PC-9 (cell line): Measurements from ENCODE around the gene ZFHX3. TPM values are rescaled to one million over a fixed set of nuclear protein-coding genes. Genes with fewer than 3 reads are reported as not detected.

Experiments used
- BruUV-seq: library from RNA; stranded (reverse); fragments of 400-500 nt; replicated peaks from 2 replicates; lab custom pipeline; 2021; lab: Mats Ljungman, UMichigan
- CTCF ChIA-PET: fragments of 300-600 bp; sonication (Branson Sonifier 250); formaldehyde crosslinking; loops from one replicate; lab custom pipeline; 2022; ENCODE audit warnings: antibody characterized with exemption; lab: Charles Lee
- POLR2A ChIA-PET: fragments of 300-600 bp; sonication (Branson Sonifier 250); formaldehyde crosslinking; loops from one replicate; lab custom pipeline; 2022; ENCODE audit warnings: antibody characterized with exemption; ENCODE audit not compliant: unreplicated experiment; lab: Charles Lee
- DNase-seq, 2 experiments: peaks; one replicate each; pipeline versions ENCODE4 v3.0.0 to v3.0.0-alpha.2; 2015 to 2022; ENCODE audit warnings: mixed read lengths in 1 of 2
- H2AFZ ChIP-seq: fragments of 200-600 bp; sonication (generic); 2 replicates; pipeline ENCODE4 v1.8.1; 2017; ENCODE audit warnings: antibody characterized with exemption
- H3F3A ChIP-seq: fragments of 200-600 bp; sonication (generic); 2 replicates; pipeline ENCODE4 v1.8.1; 2017; ENCODE audit warnings: antibody characterized with exemption, mild to moderate bottlenecking, low read depth; ENCODE audit not compliant: insufficient read depth
- H3K27ac ChIP-seq: fragments of 200-600 bp; sonication (generic); 2 replicates; pipeline ENCODE4 v1.6.1; 2016; ENCODE audit warnings: mixed run types
- H3K27me3 ChIP-seq: fragments of 200-600 bp; sonication (generic); 2 replicates; pipeline ENCODE4 v1.6.1; 2016; ENCODE audit warnings: low read depth, mixed run types; ENCODE audit not compliant: insufficient read depth
- H3K36me3 ChIP-seq: fragments of 200-600 bp; sonication (generic); 2 replicates; pipeline ENCODE4 v1.6.1; 2016; ENCODE audit warnings: low read depth, mixed run types
- H3K4me1 ChIP-seq: fragments of 200-600 bp; sonication (generic); replicated peaks from 2 replicates; pipeline ENCODE4 v1.6.1; 2016; ENCODE audit warnings: mixed run types; ENCODE audit not compliant: insufficient read depth
- H3K4me2 ChIP-seq: fragments of 200-600 bp; sonication (generic); 2 replicates; pipeline ENCODE4 v1.6.1; 2017; ENCODE audit warnings: mixed run types
- H3K4me3 ChIP-seq: fragments of 200-600 bp; sonication (generic); 2 replicates; pipeline ENCODE4 v1.6.1; 2016; ENCODE audit warnings: mixed run types
- H3K79me2 ChIP-seq: fragments of 200-600 bp; sonication (generic); 2 replicates; pipeline ENCODE4 v1.6.1; 2017; ENCODE audit warnings: low read depth, mixed run types
- H3K9me2 ChIP-seq: fragments of 200-600 bp; sonication (generic); 2 replicates; pipeline ENCODE4 v1.8.1; 2017; ENCODE audit warnings: mild to moderate bottlenecking; ENCODE audit not compliant: insufficient read depth
- H3K9me3 ChIP-seq: fragments of 200-600 bp; sonication (generic); 2 replicates; pipeline ENCODE4 v1.8.1; 2016; ENCODE audit warnings: low read depth; ENCODE audit not compliant: insufficient read depth
- H4K20me1 ChIP-seq: fragments of 200-600 bp; sonication (generic); 2 replicates; pipeline ENCODE4 v1.8.1; 2017; ENCODE audit not compliant: insufficient read depth
- CTCF ChIP-seq: fragments of 200-600 bp; sonication (generic); conservative IDR thresholded peaks from 2 replicates; pipeline ENCODE4 v1.6.1; 2017; ENCODE audit warnings: mixed run types, antibody characterized with exemption, mild to moderate bottlenecking, moderate library complexity
- EZH2 ChIP-seq: fragments of 200-600 bp; sonication (generic); IDR thresholded peaks from 2 replicates; pipeline ENCODE4 v1.8.0; 2017; ENCODE audit warnings: antibody characterized with exemption, low read depth
- intact Hi-C: fragments of 100-400 bp; cut with micrococcal nuclease; formaldehyde crosslinking; loops from one replicate; pipeline ENCODE4 v1.10.0; 2022; ENCODE audit not compliant: unreplicated experiment
- total RNA-seq: library from RNA; stranded (reverse); gene quantifications from 2 replicates; pipeline ENCODE4 v1.2.3, GENCODE V29; 2021

Gene ZFHX3
- total RNA-seq, 1 experiment from 2014 or later = 23.1 TPM

GRCh38 chr16:72934636-72935403, 113.1 kb downstream of the ZFHX3 start:
- Histone ChIP-seq H3K4me1 (peaks cover 1% of the 10 kb centered on the region; the same call in 1 of the 2 replicates), H3K36me3 (no peaks in the 10 kb centered on the region), H2AFZ (no peak overlapping the region), H3K4me2 (no peak overlapping the region), H4K20me1 (peaks cover 6% of the 10 kb centered on the region), H3F3A (peaks cover 5% of the 10 kb centered on the region; the same call in 1 of the 2 replicates), H3K27ac (no peak overlapping the region), H3K79me2 (peaks cover 52% of the 10 kb centered on the region), H3K4me3 (no peak overlapping the region), H3K9me3 (no peaks in the 10 kb centered on the region), H3K27me3 (no peaks in the 10 kb centered on the region), H3K9me2 (no peaks in the 10 kb centered on the region)
- no peak for DNase-seq
- intact Hi-C loops = no loop called here
- BruUV-seq = no TSS peak
- TF ChIP-seq EZH2 (no peak), CTCF (no peak)
- ChIA-PET CTCF (interaction anchor here (1.1 kb wide), 1 partner anchor 103 kb away, joined by 3 read pairs; no protein-coding TSS in a partner anchor), POLR2A (interaction anchor here (0.5 kb wide), 1 partner anchor 55 kb away, joined by 4 read pairs; no protein-coding TSS in a partner anchor)

- ChIA-PET CTCF (no interaction called here), POLR2A (no interaction called here)
- Histone ChIP-seq H3K79me2 (peaks cover 58% of the 10 kb centered on the region), H3K4me1 (peaks cover 19% of the 10 kb centered on the region), H3K27me3 (no peaks in the 10 kb centered on the region), H3F3A (peaks cover 18% of the 10 kb centered on the region; the same call in 1 of the 2 replicates), H4K20me1 (peaks cover 6% of the 10 kb centered on the region), H3K36me3 (no peaks in the 10 kb centered on the region), H3K4me2 (no peak overlapping the region), H2AFZ (no peak overlapping the region), H3K9me2 (no peaks in the 10 kb centered on the region), H3K27ac (no peak overlapping the region), H3K4me3 (no peak overlapping the region), H3K9me3 (no peaks in the 10 kb centered on the region)
- no TSS peak for BruUV-seq
- intact Hi-C loops = no loop called here
- TF ChIP-seq CTCF (no peak), EZH2 (no peak)
- no peak for DNase-seq
These were observed 115.1 kb downstream of the ZFHX3 start for GRCh38 chr16:72932677-72933335.

GRCh38 chr16:72932050-72932449, 115.9 kb downstream of the ZFHX3 start:
- Histone ChIP-seq H3F3A (peaks cover 18% of the 10 kb centered on the region; the same call in 1 of the 2 replicates), H3K36me3 (no peaks in the 10 kb centered on the region), H3K27ac (no peak overlapping the region), H3K27me3 (no peaks in the 10 kb centered on the region), H3K9me2 (no peaks in the 10 kb centered on the region), H4K20me1 (peaks cover 6% of the 10 kb centered on the region), H3K4me2 (no peak overlapping the region), H2AFZ (no peak overlapping the region), H3K4me1 (peaks cover 23% of the 10 kb centered on the region), H3K4me3 (no peak overlapping the region), H3K9me3 (no peaks in the 10 kb centered on the region), H3K79me2 (peaks cover 57% of the 10 kb centered on the region)
- ChIA-PET CTCF (interaction anchor here (0.6 to 0.7 kb wide), 2 partner anchors 22 to 1297 kb away, joined by 5 read pairs; no protein-coding TSS in a partner anchor), POLR2A (no interaction called here)
- no peak for DNase-seq
- TF ChIP-seq CTCF = no peak
- no peak for TF ChIP-seq EZH2
- intact Hi-C loops = no loop called here
- BruUV-seq = no TSS peak
